HG03108 (cell line): ENCODE results near the gene NNMT.

Source experiments
- ATAC-seq: cut with Tn5 transposase; IDR thresholded peaks from one replicate; pipeline ENCODE4 v1.9.1; 2021; ENCODE audit warnings: moderate library complexity; ENCODE audit not compliant: unreplicated experiment

The NNMT gene

GRCh38 chr11:114295676-114296604 is at the start of gene NNMT:
Gene NNMT, plus strand, starts transcription at chr11:114296399. Its CDS starts 158 bp downstream, at chr11:114296557.
- no peak for ATAC-seq

GRCh38 chr11:114247070-114247789 is 49.0 kb upstream of the NNMT start:
- ATAC-seq: no peak

GRCh38 chr11:114250180-114250579 is 46.0 kb upstream of the NNMT start:
- ATAC-seq: no peak

- ATAC-seq: no peak
Observed at GRCh38 chr11:114250993-114251814, 45.0 kb upstream of the NNMT start.

GRCh38 chr11:114251815-114252337 is 44.3 kb upstream of the NNMT start:
- no peak for ATAC-seq

- no peak for ATAC-seq
Observed at GRCh38 chr11:114252767-114253166, 43.4 kb upstream of the NNMT start.

GRCh38 chr11:114253771-114254170 is 42.4 kb upstream of the NNMT start:
- no peak for ATAC-seq

GRCh38 chr11:114254571-114255146 is 41.5 kb upstream of the NNMT start:
- no peak for ATAC-seq

GRCh38 chr11:114255289-114255688 is 40.9 kb upstream of the NNMT start:
- ATAC-seq: no peak

- ATAC-seq: no peak
Observed at GRCh38 chr11:114256176-114256966, 39.8 kb upstream of the NNMT start.

- ATAC-seq: no peak
Observed at GRCh38 chr11:114256967-114257286, 39.3 kb upstream of the NNMT start.

- no peak for ATAC-seq
Observed at GRCh38 chr11:114257621-114258558, 38.3 kb upstream of the NNMT start.

GRCh38 chr11:114258696-114259095 is 37.5 kb upstream of the NNMT start:
- no peak for ATAC-seq

- ATAC-seq: no peak
Observed at GRCh38 chr11:114259124-114259526, 37.1 kb upstream of the NNMT start.

- ATAC-seq: no peak
Observed at GRCh38 chr11:114259551-114259983, 36.6 kb upstream of the NNMT start.

GRCh38 chr11:114260077-114260476 is 36.1 kb upstream of the NNMT start:
- ATAC-seq: no peak

- ATAC-seq: no peak
Observed at GRCh38 chr11:114260483-114260882, 35.7 kb upstream of the NNMT start.

GRCh38 chr11:114261791-114262190 is 34.4 kb upstream of the NNMT start:
- no peak for ATAC-seq
